Pancreas (tissue), 10 donors: Measurements from ENCODE around the gene ZFYVE26. TPM values are rescaled to one million over a fixed set of nuclear protein-coding genes. Genes with fewer than 3 reads are reported as not detected.
"Not testable (repeated sequence)": the region's sequence is repeated elsewhere in the genome, so short reads cannot be mapped to it uniquely, and the experiment has no call there.

Source experiments
- ATAC-seq, 4 donors: fragments of 200-7000 bp; cut with Tn5 transposase; one replicate each; pipeline versions ENCODE4 v1.8.0 to v1.9.1; 2020; ENCODE audit warnings: mild to moderate bottlenecking in 4 of 4, moderate library complexity in 4 of 4
- DNase-seq, 6 donors: peaks; one replicate each; pipeline ENCODE4 v3.0.0-alpha.2; 2020
- FAIRE-seq: peaks from 2 replicates; lab custom pipeline; 2012; peaks lifted over from hg19 to GRCh38; lab: Jason Lieb, UNC
- H3K27ac ChIP-seq, 4 donors: fragments of 200-600 bp; sonication (generic); 1 replicate in 3 of 4; 2 replicates in 1 of 4; pipeline versions ENCODE4 v1.5.0 to v1.8.0; 2020
- H3K27me3 ChIP-seq, 4 donors: fragments of 200-600 bp; one replicate each; pipeline ENCODE4 v1.8.0; 2021
- H3K36me3 ChIP-seq, 3 donors: fragments of 200-600 bp; sonication (generic) in 1 of 3; one replicate each; pipeline versions ENCODE4 v1.5.0 to v1.8.0; 2020 to 2021
- H3K4me1 ChIP-seq, 3 donors: fragments of 200-600 bp; one replicate each; pipeline ENCODE4 v1.8.0; 2021
- H3K4me3 ChIP-seq, 4 donors: fragments of 200-600 bp; sonication (generic) in 2 of 4; one replicate each; pipeline versions ENCODE4 v1.5.0 to v1.8.0; 2020 to 2021
- H3K9me3 ChIP-seq, 4 donors: fragments of 200-600 bp; one replicate each; pipeline ENCODE4 v1.8.0; 2021
- CTCF ChIP-seq, 4 donors: fragments of 200-600 bp; sonication (generic) in 3 of 4; IDR thresholded peaks; one replicate each; pipeline versions ENCODE4 v1.5.0 to v1.8.0; 2021; ENCODE audit warnings: antibody characterized with exemption in 4 of 4
- WGBS, 2 donors: extraction: QIAGEN DNeasy Blood & Tissue Kit; methylation state at CpG; one replicate each; pipeline ENCODE4 v1.1.7; 2013; 5-methylcytosine and 5-hydroxymethylcytosine counted together
- intact Hi-C, 3 donors: fragments of 100-400 bp; cut with DNase I; formaldehyde crosslinking; loops; one replicate each; pipeline versions ENCODE4 v1.11.1 to v1.14.2; 2022
- polyA plus RNA-seq, 2 donors: library from polyadenylated mRNA; stranded (reverse); fragments of 200-250 nt; gene quantifications; one replicate each; pipeline ENCODE4 v1.2.3, GENCODE V29; 2013
- total RNA-seq, 6 donors: library from RNA; stranded (reverse); fragmentation: NEBNext Ultra II Directional in 4 of 6; extraction: Animal tissue kit (Norgen Biotek cat#: 25700) in 4 of 6; gene quantifications; one replicate each; pipeline versions ENCODE4 v1.2.1 to v1.2.4, GENCODE V29; 2021 to 2023
- donor health status: healthy with polysubstance abuse.
- donor health status: DM: no; HTN: no; CAD: no; lungs with moderate emphysema.
- donor health status: DM: no; HTN: no; CAD: no.
- donor health status: control.
- donor health status: control.
- donor health status: Bipolar disorder and iron deficiency.
- donor health status: DM: yes; HTN: yes; CAD: no.
- donor health status: DM: no; HTN: no; CAD: no.
- donor health status: DM: no; HTN: no; CAD: no.
- donor health status: DM: yes; HTN: yes; CAD: no.

The ZFYVE26 gene
- total and polyA plus RNA-seq, 8 donors, result 5.5 to 16.0 (median 7.9) TPM

DNA sequence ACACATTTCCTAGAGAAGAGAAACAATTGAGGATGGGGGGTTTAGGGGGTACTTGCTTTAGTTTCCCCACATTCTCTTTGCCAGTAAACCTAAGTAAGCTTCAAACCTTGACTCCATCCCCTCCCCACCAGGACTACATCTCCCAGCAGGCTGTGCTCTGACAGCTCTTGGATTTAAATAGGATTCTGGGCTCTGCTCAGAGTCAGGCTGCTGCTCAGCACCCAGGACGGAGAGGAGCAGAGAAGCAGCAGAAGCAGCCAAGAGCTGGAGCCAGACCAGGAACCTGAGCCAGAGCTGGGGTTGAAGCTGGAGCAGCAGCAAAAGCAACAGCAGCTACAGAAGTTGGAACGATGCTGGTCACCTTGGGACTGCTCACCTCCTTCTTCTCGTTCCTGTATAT lies 94.1 kb downstream of the ZFYVE26 start:
- Histone ChIP-seq H3K27ac (no peak overlapping the region), H3K9me3 (no peaks in the 10 kb centered on the region), H3K4me1 (no peaks in the 10 kb centered on the region), H3K36me3 (no peaks in the 10 kb centered on the region), H3K27me3 (no peaks in the 10 kb centered on the region), H3K4me3 (peak overlapping the region in 1 of 4 donors; percentile 12)
- DNase-seq, result peak in 3 of 6 donors; percentile 21 to 52 (median 39)
- no peak for TF ChIP-seq CTCF (IDR thresholded peaks at IDR 0.05)
- FAIRE-seq, result no peak
- 0 to 5% methylated on average over 3 of the region's 3 CpGs for WGBS, 2 donors
- peak; percentile 60 to 79 (median 76) for ATAC-seq
- intact Hi-C loops, result no loop called here

GRCh38 chr14:67721875-67722274 lies 94.5 kb downstream of the ZFYVE26 start:
- 72 to 76% methylated on average over 5 of the region's 5 CpGs for WGBS, 2 donors
- ATAC-seq (no peak), DNase-seq (no peak), FAIRE-seq (no peak)
- Histone ChIP-seq H3K9me3 (no peaks in the 10 kb centered on the region), H3K27ac (no peak overlapping the region), H3K4me1 (no peaks in the 10 kb centered on the region), H3K27me3 (no peaks in the 10 kb centered on the region), H3K4me3 (no peak overlapping the region), H3K36me3 (no peaks in the 10 kb centered on the region)
- TF ChIP-seq CTCF (IDR thresholded peaks at IDR 0.05), result no peak
- intact Hi-C loops, result no loop called here

- no peak for FAIRE-seq
- ATAC-seq, result no peak
- no peak overlapping the region for H3K27ac ChIP-seq
- no peak for DNase-seq
- H3K4me3 ChIP-seq, result no peak overlapping the region
- H3K27me3 ChIP-seq, result no peaks in the 10 kb centered on the region
- H3K4me1 ChIP-seq, result no peaks in the 10 kb centered on the region
- intact Hi-C loops, result no loop called here
- H3K9me3 ChIP-seq, result no peaks in the 10 kb centered on the region
- WGBS, 2 donors, result 54 to 65% methylated on average over 2 of the region's 2 CpGs
- TF ChIP-seq CTCF (IDR thresholded peaks at IDR 0.05), result no peak
- H3K36me3 ChIP-seq, result no peaks in the 10 kb centered on the region
Measured at GRCh38 chr14:67719866-67720265, 96.5 kb downstream of the ZFYVE26 start.

DNA sequence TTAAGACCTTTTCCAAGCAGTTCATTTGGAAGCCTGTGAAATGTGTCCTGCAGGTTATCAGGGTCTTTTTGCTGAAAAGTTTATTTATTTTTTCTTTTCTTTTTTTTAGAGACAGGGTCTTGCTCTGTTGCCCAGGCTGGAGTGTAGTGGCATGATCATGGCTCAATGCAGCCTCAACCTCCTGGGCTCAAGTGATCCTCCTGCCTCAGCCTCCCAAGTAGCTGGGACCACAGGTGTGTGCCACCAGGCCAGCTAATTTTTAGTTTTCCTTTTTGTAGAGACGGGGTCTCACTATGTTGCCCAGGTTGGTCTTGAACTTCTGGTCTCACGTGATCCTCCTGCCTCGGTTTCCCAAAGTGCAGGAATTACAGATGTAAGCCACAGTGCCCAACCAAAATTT lies 97.0 kb downstream of the ZFYVE26 start:
- DNase-seq, intact Hi-C loops, FAIRE-seq, H3K9me3 ChIP-seq, H3K27ac ChIP-seq, H3K27me3 ChIP-seq, ATAC-seq, H3K4me3 ChIP-seq, H3K36me3 ChIP-seq, H3K4me1 ChIP-seq: not testable (repeated sequence)
- WGBS, 2 donors, result 84 to 90% methylated on average over 3 of the region's 3 CpGs

- Histone ChIP-seq H3K9me3 (no peaks in the 10 kb centered on the region), H3K4me1 (no peaks in the 10 kb centered on the region), H3K36me3 (no peaks in the 10 kb centered on the region), H3K4me3 (no peak overlapping the region), H3K27me3 (no peaks in the 10 kb centered on the region), H3K27ac (peak overlapping the region in 1 of 4 donors; percentile 1)
- no peak for TF ChIP-seq CTCF (IDR thresholded peaks at IDR 0.05)
- DNase-seq (no peak), FAIRE-seq (no peak), ATAC-seq (peak in 1 of 4 donors; percentile 6)
- intact Hi-C loops, result no loop called here
- 60 to 68% methylated on average over 2 of the region's 2 CpGs for WGBS, 2 donors
Measured at GRCh38 chr14:67718265-67718664, 98.1 kb downstream of the ZFYVE26 start.
